ENCODE results near the gene ZNF367. TPM values are rescaled to one million over a fixed set of nuclear protein-coding genes. Genes with fewer than 3 reads are reported as not detected.

Gene ZNF367
- total and polyA plus RNA-seq, 4 donors: 1.0 to 3.3 (median 2.1) TPM

DNA sequence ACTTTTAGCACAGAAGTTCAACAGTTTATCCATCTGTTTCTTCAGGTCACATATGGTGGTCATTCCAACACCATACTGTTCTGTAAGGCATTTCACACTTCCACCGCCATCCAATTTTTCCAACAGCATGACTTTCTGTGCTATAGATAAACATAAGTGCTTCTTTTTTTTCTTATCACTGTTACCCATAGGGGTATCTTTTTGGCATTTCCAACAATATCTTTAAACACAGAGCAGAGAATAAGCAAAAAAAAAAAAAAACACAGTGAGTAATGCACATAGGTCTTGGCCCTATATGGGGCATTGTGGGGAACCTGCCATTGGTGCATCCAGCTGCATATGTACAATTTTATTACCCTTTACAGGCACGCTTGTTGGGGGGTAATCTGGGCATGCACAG is 12.2 kb upstream of the ZNF367 start:
- TF ChIP-seq CTCF (IDR thresholded peaks at IDR 0.05; ENCODE audit: control extremely low read depth, extremely low read depth): no peak

DNA sequence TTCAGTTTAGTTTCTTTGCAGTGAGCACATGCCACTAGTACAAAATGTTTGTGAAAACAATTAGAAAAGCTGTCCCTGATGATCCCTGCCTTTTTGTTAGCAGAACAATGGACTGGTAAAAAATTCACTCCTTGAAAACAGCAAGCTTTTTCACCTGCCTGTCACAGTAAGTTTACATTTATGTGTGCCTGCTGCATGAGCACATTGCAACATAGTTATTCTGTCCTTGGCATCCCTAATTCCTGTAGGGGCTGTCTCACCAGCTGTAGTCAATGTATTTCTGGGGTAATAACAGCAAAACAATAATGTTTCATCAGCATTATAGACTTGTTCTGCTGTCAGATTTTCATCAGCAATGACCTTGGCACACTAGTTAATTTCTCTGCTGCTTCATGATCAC is 11.6 kb upstream of the ZNF367 start:
- Histone ChIP-seq H3K4me1 (ENCODE audit: control insufficient read depth in 5 of 5, insufficient read depth in 5 of 5, low read length in 5 of 5) (peaks cover 0 to 1% (median 0%) of the 10 kb centered on the region in 5 donors), H3K9ac (ENCODE audit: insufficient read depth in 1 of 2, low read length in 2 of 2) (no peak overlapping the region), H3K36me3 (ENCODE audit: control insufficient read depth in 4 of 4, insufficient read depth in 4 of 4, low read length in 4 of 4) (no peaks in the 10 kb centered on the region), H3K27me3 (ENCODE audit: control insufficient read depth in 3 of 3, insufficient read depth in 3 of 3, low read length in 2 of 3) (no peaks in the 10 kb centered on the region), H3K27ac (ENCODE audit: low read depth in 1 of 2, low read length in 1 of 2) (no peak overlapping the region), H3K9me3 (ENCODE audit: control insufficient read depth in 4 of 4, insufficient read depth in 3 of 4, low read length in 3 of 4) (no peaks in the 10 kb centered on the region), H3K4me3 (no peak overlapping the region)
- no peak for TF ChIP-seq CTCF (IDR thresholded peaks at IDR 0.05; ENCODE audit: control extremely low read depth, extremely low read depth)
- no peak for ATAC-seq (ENCODE audit: insufficient read depth, low FRiP score)
- no peak for DNase-seq

More for the DNA sequence above, 12.2 kb upstream of the ZNF367 start:
- no peak for ATAC-seq (ENCODE audit: insufficient read depth, low FRiP score)
- Histone ChIP-seq H3K4me1 (ENCODE audit: control insufficient read depth in 5 of 5, insufficient read depth in 5 of 5, low read length in 5 of 5) (peaks cover 0 to 1% (median 0%) of the 10 kb centered on the region in 5 donors), H3K27me3 (ENCODE audit: control insufficient read depth in 3 of 3, insufficient read depth in 3 of 3, low read length in 2 of 3) (no peaks in the 10 kb centered on the region), H3K27ac (ENCODE audit: low read depth in 1 of 2, low read length in 1 of 2) (no peak overlapping the region), H3K36me3 (ENCODE audit: control insufficient read depth in 4 of 4, insufficient read depth in 4 of 4, low read length in 4 of 4) (no peaks in the 10 kb centered on the region), H3K9me3 (ENCODE audit: control insufficient read depth in 4 of 4, insufficient read depth in 3 of 4, low read length in 3 of 4) (no peaks in the 10 kb centered on the region), H3K4me3 (no peak overlapping the region), H3K9ac (ENCODE audit: insufficient read depth in 1 of 2, low read length in 2 of 2) (no peak overlapping the region)
- 96 to 98% methylated on average over 2 of the region's 2 CpGs for whole genome bisulfite sequencing, 2 donors
- no peak for DNase-seq

- Histone ChIP-seq H3K4me3 (no peak overlapping the region), H3K27ac (ENCODE audit: low read depth in 1 of 2, low read length in 1 of 2) (no peak overlapping the region), H3K27me3 (ENCODE audit: control insufficient read depth in 3 of 3, insufficient read depth in 3 of 3, low read length in 2 of 3) (no peaks in the 10 kb centered on the region), H3K9me3 (ENCODE audit: control insufficient read depth in 4 of 4, insufficient read depth in 3 of 4, low read length in 3 of 4) (no peaks in the 10 kb centered on the region), H3K36me3 (ENCODE audit: control insufficient read depth in 4 of 4, insufficient read depth in 4 of 4, low read length in 4 of 4) (no peaks in the 10 kb centered on the region), H3K9ac (ENCODE audit: insufficient read depth in 1 of 2, low read length in 2 of 2) (no peak overlapping the region), H3K4me1 (ENCODE audit: control insufficient read depth in 5 of 5, insufficient read depth in 5 of 5, low read length in 5 of 5) (peaks cover 0 to 6% (median 0%) of the 10 kb centered on the region in 5 donors)
- ATAC-seq (ENCODE audit: insufficient read depth, low FRiP score) (no peak), DNase-seq (no peak)
- TF ChIP-seq CTCF (IDR thresholded peaks at IDR 0.05; ENCODE audit: control extremely low read depth, extremely low read depth): no peak
- 39 to 44% methylated on average over 4 of the region's 4 CpGs for WGBS, 2 donors
These were observed 7.5 kb upstream of the ZNF367 start for GRCh38 chr9:96425500-96426169.

DNA sequence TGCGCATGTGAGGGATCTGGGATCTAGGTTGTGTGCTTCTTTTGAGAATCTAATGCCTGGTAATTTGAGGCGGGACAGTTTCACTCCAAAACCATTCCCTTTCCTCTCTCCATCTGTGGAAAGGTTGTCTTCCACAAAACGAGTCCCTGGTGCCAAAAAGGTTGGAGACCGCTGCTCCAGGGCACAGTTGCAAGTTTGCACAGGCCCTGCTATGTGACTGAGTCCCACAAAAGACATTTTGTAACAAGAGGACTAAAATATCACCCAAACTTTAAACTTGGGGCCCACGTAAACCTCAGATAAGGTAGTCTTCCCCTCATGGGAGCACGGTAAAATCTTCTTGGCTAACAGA is 5.8 kb upstream of the ZNF367 start:
- no peaks in the 10 kb centered on the region for H3K27me3 ChIP-seq (ENCODE audit: control insufficient read depth in 3 of 3, insufficient read depth in 3 of 3, low read length in 2 of 3)
- no peaks in the 10 kb centered on the region for H3K9me3 ChIP-seq (ENCODE audit: control insufficient read depth in 4 of 4, insufficient read depth in 3 of 4, low read length in 3 of 4)
- H3K9ac ChIP-seq (ENCODE audit: insufficient read depth in 1 of 2, low read length in 2 of 2): no peak overlapping the region
- no peak for DNase-seq
- WGBS, 2 donors: 91 to 93% methylated on average over 6 of the region's 6 CpGs
- TF ChIP-seq CTCF (IDR thresholded peaks at IDR 0.05; ENCODE audit: control extremely low read depth, extremely low read depth): no peak
- ATAC-seq (ENCODE audit: insufficient read depth, low FRiP score): no peak
- no peak overlapping the region for H3K4me3 ChIP-seq
- H3K27ac ChIP-seq (ENCODE audit: low read depth in 1 of 2, low read length in 1 of 2): no peak overlapping the region
- H3K4me1 ChIP-seq (ENCODE audit: control insufficient read depth in 5 of 5, insufficient read depth in 5 of 5, low read length in 5 of 5): peaks cover 0 to 8% (median 4%) of the 10 kb centered on the region in 5 donors
- no peaks in the 10 kb centered on the region for H3K36me3 ChIP-seq (ENCODE audit: control insufficient read depth in 4 of 4, insufficient read depth in 4 of 4, low read length in 4 of 4)

All from lung (tissue), 12 donors.